GM12891 (cell line): ENCODE measurements around the gene HEATR5A.

ENCODE experiments used
- PAX5 ChIP-seq: IDR thresholded peaks from 2 replicates; pipeline ENCODE4 v1.6.1; 2011; ENCODE audit warnings: low read length, moderate library complexity, mild to moderate bottlenecking; ENCODE audit not compliant: insufficient read depth, severe bottlenecking
- POLR2A ChIP-seq: IDR thresholded peaks from 2 replicates; pipeline ENCODE4 v1.6.1; 2011; ENCODE audit warnings: low read depth, low read length, control low read depth
- POLR2AphosphoS5 ChIP-seq: IDR thresholded peaks from 2 replicates; pipeline ENCODE4 v1.6.1; 2011; ENCODE audit warnings: low read depth, low read length, control low read depth
- SPI1 ChIP-seq: IDR thresholded peaks from 2 replicates; pipeline ENCODE4 v1.6.1; 2011; ENCODE audit warnings: low read depth, low read length, control low read depth
- TAF1 ChIP-seq: IDR thresholded peaks from 2 replicates; pipeline ENCODE4 v1.6.1; 2011; ENCODE audit warnings: low read depth, low read length, control low read depth

DNA sequence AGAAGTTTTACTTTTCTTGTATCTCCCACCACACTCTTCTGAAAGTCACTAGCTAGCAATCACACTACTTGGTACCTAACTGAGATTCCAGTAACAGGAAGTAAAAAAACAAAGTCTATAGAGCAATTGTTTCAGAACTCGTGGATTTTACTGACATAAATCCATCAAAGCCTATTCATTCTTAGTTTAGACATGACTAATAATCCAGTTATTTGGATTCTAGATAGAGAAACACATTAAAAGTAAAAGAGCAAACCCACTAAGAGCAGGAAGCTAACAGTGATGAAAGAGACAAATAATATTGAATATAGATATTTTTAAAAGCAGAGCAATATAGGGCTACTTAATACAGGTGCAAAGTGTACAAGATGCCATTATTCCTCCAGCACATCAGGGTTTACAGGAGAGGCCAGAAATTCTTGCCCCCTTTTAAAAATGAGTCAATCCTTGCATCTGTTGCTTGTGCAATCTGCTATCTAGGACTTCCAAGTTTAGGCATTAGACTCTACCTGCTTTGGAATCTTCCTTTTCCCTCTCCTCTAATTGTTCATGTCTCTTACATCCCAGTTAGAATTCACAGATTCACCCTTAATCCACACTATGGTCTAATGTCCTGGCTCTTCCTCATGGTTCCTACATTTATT, 6.0 kb downstream of the HEATR5A start:
- TF ChIP-seq POLR2AphosphoS5 (no peak), POLR2A (no peak), TAF1 (no peak), SPI1 (no peak), PAX5 (no peak)
